ENCODE data around the gene NAB2. TPM values are rescaled to one million over a fixed set of nuclear protein-coding genes. Genes with fewer than 3 reads are reported as not detected.

The NAB2 gene
- total RNA-seq, 2 donors from 2014 or later: 19.0 to 65.5 TPM

DNA sequence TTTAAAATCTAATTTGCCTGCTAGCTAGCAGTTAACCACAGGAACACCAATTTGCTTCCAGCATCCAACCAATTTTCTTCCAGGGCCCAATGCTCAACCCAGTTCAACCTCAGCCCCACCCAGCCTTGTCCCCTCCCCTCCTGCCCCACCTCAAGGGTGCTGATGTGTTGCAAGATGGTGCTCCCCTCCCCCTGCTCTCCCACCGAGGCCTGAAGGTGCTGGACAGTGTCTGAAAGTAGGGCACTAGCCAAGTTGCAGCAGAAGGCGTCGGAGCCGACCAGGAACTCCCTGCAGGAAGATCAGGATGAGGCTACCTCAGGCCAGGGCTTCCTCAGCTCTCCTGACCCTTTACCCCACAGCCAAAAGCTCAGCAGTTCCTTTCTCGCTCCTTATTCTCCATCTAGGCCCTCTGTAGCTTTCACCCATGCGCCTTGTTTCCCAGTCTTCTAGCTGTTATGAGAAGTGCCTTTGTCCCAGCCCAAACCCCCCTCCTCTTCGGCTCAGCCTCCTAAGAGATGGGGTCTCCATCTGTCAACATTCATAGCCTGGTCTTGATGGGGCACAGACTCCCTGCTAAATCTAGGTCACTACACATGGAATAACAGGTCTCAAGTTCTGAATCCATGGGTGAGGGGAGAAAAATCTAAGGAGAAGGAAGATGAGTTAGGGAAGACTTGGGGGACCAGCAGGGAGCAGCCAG is 18.7 kb downstream of the NAB2 start:
- no peak for DNase-seq (ENCODE audit: low spot score)
- TF ChIP-seq POLR2A (IDR thresholded peaks at IDR 0.05): no peak
- no peak for TF ChIP-seq POLR2AphosphoS5 (IDR thresholded peaks at IDR 0.05)
- TF ChIP-seq, protein P1, sequence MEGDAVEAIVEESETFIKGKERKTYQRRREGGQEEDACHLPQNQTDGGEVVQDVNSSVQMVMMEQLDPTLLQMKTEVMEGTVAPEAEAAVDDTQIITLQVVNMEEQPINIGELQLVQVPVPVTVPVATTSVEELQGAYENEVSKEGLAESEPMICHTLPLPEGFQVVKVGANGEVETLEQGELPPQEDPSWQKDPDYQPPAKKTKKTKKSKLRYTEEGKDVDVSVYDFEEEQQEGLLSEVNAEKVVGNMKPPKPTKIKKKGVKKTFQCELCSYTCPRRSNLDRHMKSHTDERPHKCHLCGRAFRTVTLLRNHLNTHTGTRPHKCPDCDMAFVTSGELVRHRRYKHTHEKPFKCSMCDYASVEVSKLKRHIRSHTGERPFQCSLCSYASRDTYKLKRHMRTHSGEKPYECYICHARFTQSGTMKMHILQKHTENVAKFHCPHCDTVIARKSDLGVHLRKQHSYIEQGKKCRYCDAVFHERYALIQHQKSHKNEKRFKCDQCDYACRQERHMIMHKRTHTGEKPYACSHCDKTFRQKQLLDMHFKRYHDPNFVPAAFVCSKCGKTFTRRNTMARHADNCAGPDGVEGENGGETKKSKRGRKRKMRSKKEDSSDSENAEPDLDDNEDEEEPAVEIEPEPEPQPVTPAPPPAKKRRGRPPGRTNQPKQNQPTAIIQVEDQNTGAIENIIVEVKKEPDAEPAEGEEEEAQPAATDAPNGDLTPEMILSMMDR (IDR thresholded peaks at IDR 0.05): no peak
- peaks cover 5% of the 10 kb centered on the region for H3K4me1 ChIP-seq (replicated peaks)
- H3K27me3 ChIP-seq (replicated peaks; ENCODE audit: insufficient read depth): no peaks in the 10 kb centered on the region
- no peak overlapping the region for H3K27ac ChIP-seq
- WGBS: 65% methylated on average over 7 of the region's 7 CpGs
- intact Hi-C loops (cut with DNase I): no loop called here
- H3K4me3 ChIP-seq: no peak overlapping the region
- peaks cover 8 to 23% of the 10 kb centered on the region in 2 donors for H3K36me3 ChIP-seq
- no peaks in the 10 kb centered on the region for H3K9me3 ChIP-seq

DNA sequence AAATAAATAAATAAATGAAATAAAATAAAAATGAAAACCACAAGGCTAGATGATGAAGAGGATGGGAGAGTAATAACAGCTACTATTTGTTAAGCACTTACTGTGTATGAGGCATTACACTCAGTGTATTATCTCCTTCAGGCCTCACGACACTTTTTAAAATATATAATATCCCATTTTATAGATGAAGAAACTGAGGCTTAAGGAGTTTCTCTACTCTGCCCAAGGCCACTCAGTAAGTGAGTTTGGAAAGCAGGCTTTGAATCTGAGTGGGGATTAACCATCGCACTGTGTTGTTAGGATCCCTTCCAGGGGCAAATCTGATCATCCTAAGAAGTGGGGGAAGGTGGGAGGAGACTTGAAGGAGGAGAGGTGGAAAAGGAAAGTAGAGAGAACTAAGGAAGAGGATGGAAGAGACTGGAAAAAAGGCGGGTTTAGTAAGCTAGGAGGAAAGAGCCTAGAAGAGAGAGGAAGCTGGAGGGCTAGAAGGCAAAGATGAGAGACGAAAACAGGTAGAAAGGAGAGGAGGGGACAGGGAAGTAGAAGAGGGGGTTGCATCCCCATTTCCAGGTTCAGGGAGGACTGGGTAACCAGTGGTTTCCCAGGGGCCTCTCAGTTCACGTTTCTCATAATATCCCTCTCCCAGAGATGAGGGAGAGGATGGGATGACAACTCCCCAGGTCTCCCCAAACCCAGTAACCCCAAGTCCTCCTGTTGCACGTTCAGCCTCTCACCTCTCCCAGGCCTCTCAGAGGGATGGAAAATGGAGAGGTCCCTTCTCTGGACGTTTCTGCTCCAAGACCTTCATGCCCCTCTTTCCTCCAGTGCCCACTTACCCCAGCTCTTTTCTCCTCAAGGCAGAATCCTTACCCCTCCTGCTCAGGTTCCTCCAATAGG is 20.5 kb downstream of the NAB2 start:
- no peak for DNase-seq (ENCODE audit: low spot score)
- Histone ChIP-seq H3K27ac (peak overlapping the region; percentile 100), H3K4me1 (replicated peaks) (peaks cover 5% of the 10 kb centered on the region), H3K36me3 (peaks cover 8 to 17% of the 10 kb centered on the region in 2 donors), H3K27me3 (replicated peaks; ENCODE audit: insufficient read depth) (no peaks in the 10 kb centered on the region), H3K9me3 (no peaks in the 10 kb centered on the region), H3K4me3 (peak overlapping the region; percentile 47 to 54)
- TF ChIP-seq POLR2AphosphoS5 (IDR thresholded peaks at IDR 0.05) (no peak), POLR2A (IDR thresholded peaks at IDR 0.05) (no peak)
- TF ChIP-seq, protein P1 (IDR thresholded peaks at IDR 0.05): no peak
- intact Hi-C loops (cut with DNase I): loop anchor here (2.0 kb wide), 1 partner anchor 15 kb away; no protein-coding TSS in a partner anchor
- 47% methylated on average over 7 of the region's 7 CpGs for WGBS

DNA sequence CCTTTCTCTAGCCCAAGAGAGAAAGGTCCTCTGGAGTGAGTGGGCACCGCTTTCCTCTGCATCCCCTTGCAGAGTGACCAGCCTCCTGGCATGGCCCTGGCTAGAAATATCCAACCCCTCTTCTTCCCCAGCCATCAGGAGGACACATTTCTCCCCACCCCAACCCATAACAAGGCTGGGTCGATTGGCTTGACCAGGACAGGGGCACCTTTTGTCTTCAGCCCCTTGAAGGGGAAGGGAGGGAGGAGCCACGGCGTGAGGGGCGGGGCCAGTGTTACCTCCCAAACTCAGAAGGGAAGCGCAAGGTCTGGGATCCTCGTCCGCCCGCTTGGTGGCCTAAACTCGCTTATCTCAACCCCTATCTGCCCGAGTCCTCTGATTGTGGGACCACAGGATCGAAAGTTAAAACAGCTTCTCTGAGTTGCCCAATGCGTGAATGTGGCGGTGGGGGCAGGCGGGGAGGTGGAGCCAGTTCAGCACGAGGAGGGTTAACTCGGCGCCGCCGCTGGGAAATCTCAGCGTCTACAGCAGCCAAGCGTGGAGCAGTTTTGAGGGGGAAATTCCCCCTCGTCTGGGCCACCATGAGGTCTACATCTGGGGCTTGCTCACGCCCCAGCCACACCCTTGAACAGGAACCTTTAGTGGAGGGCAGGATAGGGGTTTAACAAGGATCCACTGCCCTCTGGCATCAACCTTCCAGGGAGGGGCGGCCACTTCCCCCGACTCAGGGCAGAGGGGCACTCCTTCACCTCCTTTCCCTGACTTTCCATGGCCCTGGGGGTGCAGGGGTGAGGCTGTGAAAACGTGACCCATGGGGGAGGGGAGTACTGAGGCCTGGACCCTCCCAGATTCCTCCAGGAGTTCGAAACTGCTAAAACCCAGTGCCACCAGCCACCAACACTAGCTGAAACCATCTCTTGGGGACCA is 21.5 kb downstream of the NAB2 start:
- Histone ChIP-seq H3K4me3 (peak overlapping the region; percentile 47 to 54), H3K27me3 (replicated peaks; ENCODE audit: insufficient read depth) (no peaks in the 10 kb centered on the region), H3K27ac (peak overlapping the region; percentile 100), H3K36me3 (peaks cover 8 to 10% of the 10 kb centered on the region in 2 donors), H3K9me3 (no peaks in the 10 kb centered on the region), H3K4me1 (replicated peaks) (peaks cover 5% of the 10 kb centered on the region)
- intact Hi-C loops (cut with DNase I): loop anchor here (2.0 kb wide), 1 partner anchor 16 kb away; no protein-coding TSS in a partner anchor
- 3% methylated on average over 27 of the region's 28 CpGs for WGBS
- peak; percentile 84 for TF ChIP-seq POLR2A (IDR thresholded peaks at IDR 0.05)
- TF ChIP-seq, protein P1 (IDR thresholded peaks at IDR 0.05): peak in 1 of 4 experiments; percentile 24
- peak; percentile 82 for TF ChIP-seq POLR2AphosphoS5 (IDR thresholded peaks at IDR 0.05)
- DNase-seq (ENCODE audit: low spot score): peak; percentile 72

DNA sequence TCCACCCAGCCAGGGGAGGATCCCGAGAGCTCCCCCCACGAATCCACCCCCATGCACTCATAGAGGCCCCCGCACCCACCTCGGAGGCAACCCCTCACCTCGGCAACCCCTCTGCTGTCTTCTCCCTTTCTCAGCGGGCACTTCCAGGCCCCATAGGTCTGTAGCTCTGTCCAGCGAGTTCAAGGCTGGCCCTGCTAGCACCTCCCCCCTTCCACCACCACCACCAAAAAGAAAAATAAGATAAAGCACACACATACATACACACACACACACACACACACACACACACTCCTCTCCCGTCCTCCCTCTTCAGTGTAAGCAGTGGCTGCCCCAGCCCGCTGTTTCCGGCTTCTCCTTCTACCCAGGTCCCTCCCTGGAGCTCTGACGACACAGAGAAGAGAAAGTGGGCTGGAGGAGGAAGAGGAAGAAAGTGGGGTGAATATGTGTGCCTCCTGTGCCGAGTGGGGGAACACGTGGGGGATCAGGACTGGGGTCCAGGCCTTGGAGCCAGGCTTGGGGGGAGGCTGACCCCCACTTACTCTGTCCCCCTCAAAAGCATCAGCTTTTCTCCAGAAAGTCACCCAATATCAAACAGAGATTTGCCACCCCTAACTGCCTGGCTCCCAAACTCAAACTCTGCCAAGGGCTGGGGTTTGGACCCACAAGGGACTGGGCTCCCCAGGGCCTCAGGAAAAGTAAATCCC is 22.3 kb downstream of the NAB2 start, which contains the start of gene STAT6:
Gene STAT6, minus strand, starts transcription at position 332 of the 704 bp plus-strand sequence. CDS start 3,084 bp downstream, outside the sequence.
- H3K27me3 ChIP-seq (replicated peaks; ENCODE audit: insufficient read depth): no peaks in the 10 kb centered on the region
- peak within 1 kb of the TSS; percentile 47 to 54 for H3K4me3 ChIP-seq
- peaks cover 5% of the 10 kb centered on the region for H3K4me1 ChIP-seq (replicated peaks)
- peaks cover 3 to 8% of the 10 kb centered on the region in 2 donors for H3K36me3 ChIP-seq
- WGBS: under 1% methylated on average over 13 of the region's 13 CpGs
- intact Hi-C loops (cut with DNase I): loop anchor here (2.0 kb wide), 1 partner anchor 16 kb away; no protein-coding TSS in a partner anchor
- peak within 1 kb of the TSS; percentile 100 for H3K27ac ChIP-seq
- peak; percentile 84 for DNase-seq (ENCODE audit: low spot score)
- H3K9me3 ChIP-seq: no peaks in the 10 kb centered on the region
- TF ChIP-seq POLR2A (IDR thresholded peaks at IDR 0.05): peak; percentile 79
- TF ChIP-seq, protein P1 (IDR thresholded peaks at IDR 0.05): no peak
